Loucy (cell line): ENCODE results near the gene WFIKKN2.

ENCODE experiments used
- H2AFZ ChIP-seq: fragments of 200-600 bp; sonication (generic); 2 replicates; pipeline ENCODE4 v1.6.0; 2016; ENCODE audit warnings: antibody characterized with exemption, mild to moderate bottlenecking, low read length, moderate library complexity
- H3F3A ChIP-seq: fragments of 200-600 bp; 2 replicates; pipeline ENCODE4 v1.6.0; 2016; ENCODE audit warnings: antibody characterized with exemption, low read depth, mild to moderate bottlenecking
- H3K27me3 ChIP-seq: fragments of 200-600 bp; sonication (generic); 2 replicates; pipeline ENCODE4 v1.6.1; 2014; ENCODE audit warnings: low read length, mild to moderate bottlenecking; ENCODE audit not compliant: insufficient read depth, poor library complexity, severe bottlenecking
- H3K36me3 ChIP-seq: fragments of 200-600 bp; sonication (generic); 2 replicates; pipeline ENCODE4 v1.6.1; 2016; ENCODE audit warnings: low read length; ENCODE audit not compliant: insufficient read depth
- H3K4me1 ChIP-seq: fragments of 200-600 bp; sonication (generic); 2 replicates; pipeline ENCODE4 v1.5.1; 2014; ENCODE audit warnings: low read length, mild to moderate bottlenecking; ENCODE audit not compliant: insufficient read depth, poor library complexity, severe bottlenecking
- H3K4me2 ChIP-seq: fragments of 200-600 bp; sonication (generic); 2 replicates; pipeline ENCODE4 v1.6.0; 2014; ENCODE audit warnings: antibody characterized with exemption, low read length, low read depth, mild to moderate bottlenecking; ENCODE audit not compliant: poor library complexity, severe bottlenecking
- H3K4me3 ChIP-seq: fragments of 200-600 bp; sonication (generic); 2 replicates; pipeline ENCODE4 v1.5.1; 2014; ENCODE audit warnings: low read length, mild to moderate bottlenecking, mixed read lengths; ENCODE audit not compliant: poor library complexity, severe bottlenecking
- H3K79me2 ChIP-seq: fragments of 200-600 bp; sonication (generic); 2 replicates; pipeline ENCODE4 v1.6.1; 2014; ENCODE audit warnings: low read length; ENCODE audit not compliant: insufficient read depth
- H3K9ac ChIP-seq: fragments of 200-600 bp; sonication (generic); 2 replicates; pipeline ENCODE4 v1.6.0; 2014; ENCODE audit warnings: mild to moderate bottlenecking, low read depth, low read length, moderate library complexity; ENCODE audit not compliant: poor library complexity, severe bottlenecking
- H3K9me2 ChIP-seq: fragments of 200-600 bp; sonication (generic); replicated peaks from 2 replicates; pipeline ENCODE4 v1.6.1; 2016; ENCODE audit warnings: low read depth, low read length, mixed read lengths
- H3K9me3 ChIP-seq: fragments of 200-600 bp; sonication (generic); 2 replicates; pipeline ENCODE4 v1.6.1; 2014; ENCODE audit warnings: mild to moderate bottlenecking, antibody characterized with exemption, low read length, low read depth; ENCODE audit not compliant: insufficient read depth
- H4K20me1 ChIP-seq: fragments of 200-600 bp; sonication (generic); 2 replicates; pipeline ENCODE4 v1.6.0; 2014; ENCODE audit warnings: antibody characterized with exemption, low read length, mild to moderate bottlenecking; ENCODE audit not compliant: insufficient read depth, poor library complexity, severe bottlenecking
- CTCF ChIP-seq: fragments of 200-600 bp; sonication (generic); conservative IDR thresholded peaks from 2 replicates; pipeline ENCODE4 v1.5.1; 2014; ENCODE audit warnings: mild to moderate bottlenecking, antibody characterized with exemption, low read length
- EZH2phosphoT487 ChIP-seq: fragments of 200-600 bp; IDR thresholded peaks from 2 replicates; pipeline ENCODE4 v1.6.1; 2018; ENCODE audit warnings: antibody characterized with exemption, mild to moderate bottlenecking, moderate library complexity, borderline replicate concordance

The WFIKKN2 gene

GRCh38 chr17:50835301-50836234 is at the start of gene WFIKKN2:
TSS of gene WFIKKN2 (plus strand) at chr17:50835586. CDS start at chr17:50835938, 352 bp downstream.
- H3K4me2 ChIP-seq = no peak within 1 kb of the TSS
- H3K79me2 ChIP-seq = no peaks in the 10 kb centered on the region
- H3K36me3 ChIP-seq = no peaks in the 10 kb centered on the region
- H3K4me1 ChIP-seq = no peaks in the 10 kb centered on the region
- H3K27me3 ChIP-seq = no peaks in the 10 kb centered on the region
- H3K4me3 ChIP-seq = no peak within 1 kb of the TSS
- H3K9me3 ChIP-seq = no peaks in the 10 kb centered on the region
- TF ChIP-seq CTCF = no peak
- TF ChIP-seq EZH2phosphoT487 = no peak
- no peaks in the 10 kb centered on the region for H4K20me1 ChIP-seq
- no peak within 1 kb of the TSS for H2AFZ ChIP-seq
- no peak within 1 kb of the TSS for H3K9ac ChIP-seq
- H3F3A ChIP-seq = no peaks in the 10 kb centered on the region
- no peaks in the 10 kb centered on the region for H3K9me2 ChIP-seq

- H3K4me2 ChIP-seq = no peak overlapping the region
- TF ChIP-seq EZH2phosphoT487 (no peak), CTCF (no peak)
These were observed 49.3 kb upstream of the WFIKKN2 start for GRCh38 chr17:50785946-50786570.

GRCh38 chr17:50787106-50787505 is 48.3 kb upstream of the WFIKKN2 start:
- no peaks in the 10 kb centered on the region for H3F3A ChIP-seq
- H4K20me1 ChIP-seq = no peaks in the 10 kb centered on the region
- no peak overlapping the region for H3K4me2 ChIP-seq
- no peaks in the 10 kb centered on the region for H3K4me1 ChIP-seq
- no peaks in the 10 kb centered on the region for H3K27me3 ChIP-seq
- no peaks in the 10 kb centered on the region for H3K9me2 ChIP-seq
- no peak overlapping the region for H2AFZ ChIP-seq
- H3K4me3 ChIP-seq = no peak overlapping the region
- no peaks in the 10 kb centered on the region for H3K9me3 ChIP-seq
- H3K9ac ChIP-seq = no peak overlapping the region
- TF ChIP-seq CTCF = no peak
- H3K79me2 ChIP-seq = no peaks in the 10 kb centered on the region
- no peaks in the 10 kb centered on the region for H3K36me3 ChIP-seq

More at GRCh38 chr17:50785946-50786570, 49.3 kb upstream of the WFIKKN2 start:
- Histone ChIP-seq H2AFZ (no peak overlapping the region), H3K9ac (no peak overlapping the region), H4K20me1 (no peaks in the 10 kb centered on the region), H3K9me3 (no peaks in the 10 kb centered on the region), H3K27me3 (no peaks in the 10 kb centered on the region), H3K4me1 (no peaks in the 10 kb centered on the region), H3K4me3 (no peak overlapping the region), H3K36me3 (no peaks in the 10 kb centered on the region), H3K9me2 (no peaks in the 10 kb centered on the region), H3K79me2 (no peaks in the 10 kb centered on the region), H3F3A (no peaks in the 10 kb centered on the region)
